ENCODE measurements around the gene JAKMIP2.

- TF ChIP-seq EP300 (IDR thresholded peaks at IDR 0.05), result no peak
- TF ChIP-seq CTCF (IDR thresholded peaks at IDR 0.05), result no peak
- TF ChIP-seq POLR2A (IDR thresholded peaks at IDR 0.05), result no peak
Measured at GRCh38 chr5:147830035-147830434, 47.5 kb upstream of the JAKMIP2 start.
